Left kidney (tissue), 2 donors: ENCODE results near the gene FBXL16. TPM values are rescaled to one million over a fixed set of nuclear protein-coding genes. Genes with fewer than 3 reads are reported as not detected.

ENCODE experiments used
- DNase-seq: peaks from one replicate; pipeline ENCODE4 v3.0.0-alpha.2; 2013
- polyA plus RNA-seq: library from polyadenylated mRNA; unstranded; fragments of 120-200 nt; gene quantifications from one replicate; pipeline ENCODE4 v1.2.1, GENCODE V29; 2013; ENCODE audit not compliant: insufficient read length

FBXL16 gene
- polyA plus RNA-seq, 1 donor: 0.75 TPM

GRCh38 chr16:735982-736453, 30.4 kb upstream of the FBXL16 start:
- no peak for DNase-seq

- DNase-seq: no peak
Measured at GRCh38 chr16:734981-735881, 29.6 kb upstream of the FBXL16 start.

GRCh38 chr16:734208-734980, 28.8 kb upstream of the FBXL16 start:
- no peak for DNase-seq

- no peak for DNase-seq
Measured at GRCh38 chr16:733382-734207, 28.0 kb upstream of the FBXL16 start.

GRCh38 chr16:732936-733335, 27.3 kb upstream of the FBXL16 start:
- DNase-seq: no peak

GRCh38 chr16:732332-732731, 26.7 kb upstream of the FBXL16 start:
- no peak for DNase-seq

- DNase-seq: no peak
Measured at GRCh38 chr16:730666-731509, 25.3 kb upstream of the FBXL16 start.

- no peak for DNase-seq
Measured at GRCh38 chr16:729768-730665, 24.4 kb upstream of the FBXL16 start.

- DNase-seq: no peak
Measured at GRCh38 chr16:728890-729744, 23.5 kb upstream of the FBXL16 start.

GRCh38 chr16:728131-728889, 22.7 kb upstream of the FBXL16 start:
- no peak for DNase-seq

- DNase-seq: no peak
Measured at GRCh38 chr16:727291-727977, 21.8 kb upstream of the FBXL16 start.

- DNase-seq: no peak
Measured at GRCh38 chr16:726438-727290, 21.1 kb upstream of the FBXL16 start, which contains the start of the genes CCDC78 and HAGHL. CCDC78 (minus strand) TSS chr16:726443; CDS start chr16:726367, 76 bp downstream. HAGHL (plus strand) TSS chr16:727106; CDS start chr16:727510, 404 bp downstream.

GRCh38 chr16:726188-726437, 20.5 kb upstream of the FBXL16 start:
- DNase-seq: no peak

GRCh38 chr16:725463-726187, 20.0 kb upstream of the FBXL16 start:
- DNase-seq: no peak

- no peak for DNase-seq
Measured at GRCh38 chr16:725041-725376, 19.4 kb upstream of the FBXL16 start.
